Neural progenitor cell (in vitro differentiated cells): Measurements from ENCODE around the gene SAMD4A.

Experiments
- EZH2 ChIP-seq: fragments of 200-600 bp; sonication (generic); IDR thresholded peaks from 2 replicates; pipeline ENCODE4 v1.6.1; 2017; ENCODE audit warnings: antibody characterized with exemption, mild to moderate bottlenecking, moderate library complexity
- EZH2phosphoT487 ChIP-seq: fragments of 200-600 bp; sonication (generic); IDR thresholded peaks from 2 replicates; pipeline ENCODE4 v1.6.1; 2017; ENCODE audit warnings: antibody characterized with exemption
- TF ChIP-seq, protein P1 (sequence below): fragments of 200-600 bp; sonication (generic); IDR thresholded peaks from 2 replicates; pipeline ENCODE4 v1.5.1; 2017; ENCODE audit warnings: antibody characterized with exemption, mild to moderate bottlenecking

DNA sequence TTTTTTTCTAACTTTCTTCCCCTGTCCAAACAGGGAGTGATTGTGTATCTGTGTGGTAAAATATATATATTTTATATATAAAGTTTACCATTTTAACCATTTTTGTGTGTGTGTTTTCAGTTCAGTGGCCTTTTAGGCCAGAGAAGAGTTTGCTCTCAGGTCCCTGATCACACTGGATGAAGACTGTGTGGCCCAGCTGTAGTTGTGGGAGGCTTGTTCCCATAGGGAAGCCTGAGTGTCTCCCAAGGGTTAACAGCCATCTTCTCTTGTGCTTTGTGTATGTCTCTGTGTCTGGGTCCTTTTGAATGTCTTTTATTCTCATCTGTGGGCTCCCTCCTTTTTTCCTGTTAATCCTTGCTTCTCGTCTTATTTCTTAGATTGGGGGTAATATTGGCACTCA lies 33.8 kb upstream of the SAMD4A start:
- TF ChIP-seq EZH2 (no peak), EZH2phosphoT487 (no peak)
- TF ChIP-seq, protein P1, sequence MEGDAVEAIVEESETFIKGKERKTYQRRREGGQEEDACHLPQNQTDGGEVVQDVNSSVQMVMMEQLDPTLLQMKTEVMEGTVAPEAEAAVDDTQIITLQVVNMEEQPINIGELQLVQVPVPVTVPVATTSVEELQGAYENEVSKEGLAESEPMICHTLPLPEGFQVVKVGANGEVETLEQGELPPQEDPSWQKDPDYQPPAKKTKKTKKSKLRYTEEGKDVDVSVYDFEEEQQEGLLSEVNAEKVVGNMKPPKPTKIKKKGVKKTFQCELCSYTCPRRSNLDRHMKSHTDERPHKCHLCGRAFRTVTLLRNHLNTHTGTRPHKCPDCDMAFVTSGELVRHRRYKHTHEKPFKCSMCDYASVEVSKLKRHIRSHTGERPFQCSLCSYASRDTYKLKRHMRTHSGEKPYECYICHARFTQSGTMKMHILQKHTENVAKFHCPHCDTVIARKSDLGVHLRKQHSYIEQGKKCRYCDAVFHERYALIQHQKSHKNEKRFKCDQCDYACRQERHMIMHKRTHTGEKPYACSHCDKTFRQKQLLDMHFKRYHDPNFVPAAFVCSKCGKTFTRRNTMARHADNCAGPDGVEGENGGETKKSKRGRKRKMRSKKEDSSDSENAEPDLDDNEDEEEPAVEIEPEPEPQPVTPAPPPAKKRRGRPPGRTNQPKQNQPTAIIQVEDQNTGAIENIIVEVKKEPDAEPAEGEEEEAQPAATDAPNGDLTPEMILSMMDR = no peak
